GM12878 (cell line): Measurements from ENCODE around the gene LRP2BP. TPM values are rescaled to one million over a fixed set of nuclear protein-coding genes. Genes with fewer than 3 reads are reported as not detected.
"Not testable (repeated sequence)": the region's sequence is repeated elsewhere in the genome, so short reads cannot be mapped to it uniquely, and the experiment has no call there.

Source experiments
- ATAC-seq: fragments of 200-7000 bp; cut with Tn5 transposase; 3 replicates; pipeline ENCODE4 v1.9.1; 2020; ENCODE audit warnings: mild to moderate bottlenecking, moderate library complexity
- BruUV-seq: library from RNA; stranded (reverse); fragments of 400-500 nt; replicated peaks from 2 replicates; lab custom pipeline; 2021; lab: Mats Ljungman, UMichigan
- CTCF ChIA-PET: fragments of 300-600 bp; sonication (Branson Sonifier 250); formaldehyde crosslinking; extraction: SDS; loops from one replicate; lab custom pipeline; 2021; ENCODE audit warnings: inconsistent platforms; lab: Yijun Ruan, JAX
- POLR2A ChIA-PET: fragments of 350-600 bp; formaldehyde crosslinking; extraction: SDS; loops from one replicate; lab custom pipeline; 2021; ENCODE audit warnings: inconsistent platforms; lab: Charles Lee
- RAD21 ChIA-PET: fragments of 300-600 bp; sonication (Branson Sonifier 250); formaldehyde crosslinking; loops from one replicate; lab custom pipeline; 2023; ENCODE audit warnings: antibody characterized with exemption; ENCODE audit not compliant: unreplicated experiment; lab: Charles Lee
- SMC1A ChIA-PET: fragments of 300-600 bp; sonication (Branson Sonifier 250); formaldehyde crosslinking; loops from one replicate; lab custom pipeline; 2023; ENCODE audit not compliant: unreplicated experiment, uncharacterized antibody; lab: Charles Lee
- DNase-seq: peaks from one replicate; pipeline ENCODE4 v3.0.0-alpha.2; 2011; ENCODE audit warnings: low read depth, low spot score
- FAIRE-seq: peaks from 3 replicates; lab custom pipeline; 2011; peaks lifted over from hg19 to GRCh38; lab: Jason Lieb, UNC
- H2AFZ ChIP-seq: 2 replicates; pipeline ENCODE4 v1.6.0; 2011; ENCODE audit warnings: low read depth, low read length, control low read depth; ENCODE audit not compliant: control insufficient read depth
- H3K27ac ChIP-seq: 2 replicates; pipeline ENCODE4 v1.5.1; 2011; ENCODE audit warnings: control low read depth; ENCODE audit not compliant: control insufficient read depth, insufficient read depth
- H3K27me3 ChIP-seq, 2 experiments: replicated peaks in 1 of 2; 2 replicates each; pipeline versions ENCODE4 v1.6.0 to v1.6.1; 2011; ENCODE audit warnings: low read length in 1 of 2; ENCODE audit not compliant: control insufficient read depth in 2 of 2, insufficient read depth in 2 of 2
- H3K36me3 ChIP-seq, 2 experiments: 2 replicates each; pipeline ENCODE4 v1.5.1; 2011; ENCODE audit warnings: low read length in 1 of 2; ENCODE audit not compliant: control insufficient read depth in 2 of 2, insufficient read depth in 2 of 2
- H3K4me1 ChIP-seq: 2 replicates; pipeline ENCODE4 v1.6.1; 2011; ENCODE audit warnings: mild to moderate bottlenecking, low read length, moderate library complexity, mixed read lengths; ENCODE audit not compliant: control insufficient read depth, insufficient read depth
- H3K4me2 ChIP-seq: 2 replicates; pipeline ENCODE4 v1.6.0; 2011; ENCODE audit warnings: control low read depth; ENCODE audit not compliant: control insufficient read depth, insufficient read depth
- H3K4me3 ChIP-seq: fragments of 200-600 bp; sonication (generic); 2 replicates; pipeline ENCODE4 v1.5.1; 2016
- H3K79me2 ChIP-seq: 2 replicates; pipeline ENCODE4 v1.6.0; 2011; ENCODE audit warnings: low read length; ENCODE audit not compliant: control insufficient read depth, insufficient read depth
- H3K9ac ChIP-seq: 2 replicates; pipeline ENCODE4 v1.8.0; 2011; ENCODE audit warnings: low read length, control low read depth, mixed read lengths; ENCODE audit not compliant: control insufficient read depth, insufficient read depth
- H3K9me3 ChIP-seq: replicated peaks from 3 replicates; pipeline ENCODE4 v1.5.1; 2011; ENCODE audit warnings: mild to moderate bottlenecking, low read length; ENCODE audit not compliant: control insufficient read depth, insufficient read depth
- H4K20me1 ChIP-seq: 2 replicates; pipeline ENCODE4 v1.6.0; 2011; ENCODE audit not compliant: control insufficient read depth, insufficient read depth
- WGBS: methylation state at CpG from one replicate; pipeline ENCODE4 v1.1.6; 2016; ENCODE audit warnings: low lambda C conversion rate; ENCODE audit not compliant: insufficient replicate concordance, insufficient coverage; ENCODE audit errors: missing lambda C conversion rate; 5-methylcytosine and 5-hydroxymethylcytosine counted together
- in situ Hi-C: fragments of 300-500 bp; cut with MboI; formaldehyde crosslinking; loops from 9 replicates; pipeline ENCODE4 v1.14.3; 2018; ENCODE audit warnings: mixed read lengths
- intact Hi-C: fragments of 100-400 bp; cut with micrococcal nuclease; formaldehyde crosslinking; loops from one replicate; pipeline ENCODE4 v1.14.2; 2022; ENCODE audit not compliant: unreplicated experiment
- polyA plus RNA-seq, 11 experiments: library from polyadenylated mRNA; depleted of rRNA in 4 of 11; unstranded in 6 of 11; stranded (reverse) in 5 of 11; fragments of >200 nt; fragmentation: Nextera tagmentation in 4 of 11; fragmentation: Illumina TruSeq in 1 of 11; extraction: Ambion mirVana in 4 of 11; extraction: Trizol in 1 of 11; gene quantifications; 1 replicate in 1 of 11; 2 replicates in 10 of 11; pipeline versions ENCODE4 v1.2.1 to v1.2.3, GENCODE V29; 2011 to 2016; ENCODE audit warnings: inconsistent platforms in 2 of 11, missing spikeins in 2 of 11, low read depth in 1 of 11
- small RNA-seq: library from RNA; depleted of rRNA; stranded (forward); fragments of <200 nt; gene quantifications from one replicate; pipeline ENCODE3, GENCODE V24; 2014
- total RNA-seq, 4 experiments: library from RNA; depleted of rRNA in 3 of 4; stranded (reverse); fragments of >200 nt in 3 of 4; fragmentation: Illumina TruSeq in 1 of 4; extraction: Trizol in 1 of 4; gene quantifications; 2 replicates each; pipeline versions ENCODE4 v1.2.1 to v1.2.3, GENCODE V29; 2013 to 2021

LRP2BP gene
- total and polyA plus RNA-seq, 10 of the 15 experiments (the other 5 are each of a cell fraction or from before 2014, with no cell fraction given): 0.27 to 5.2 (median 1.0) TPM

DNA sequence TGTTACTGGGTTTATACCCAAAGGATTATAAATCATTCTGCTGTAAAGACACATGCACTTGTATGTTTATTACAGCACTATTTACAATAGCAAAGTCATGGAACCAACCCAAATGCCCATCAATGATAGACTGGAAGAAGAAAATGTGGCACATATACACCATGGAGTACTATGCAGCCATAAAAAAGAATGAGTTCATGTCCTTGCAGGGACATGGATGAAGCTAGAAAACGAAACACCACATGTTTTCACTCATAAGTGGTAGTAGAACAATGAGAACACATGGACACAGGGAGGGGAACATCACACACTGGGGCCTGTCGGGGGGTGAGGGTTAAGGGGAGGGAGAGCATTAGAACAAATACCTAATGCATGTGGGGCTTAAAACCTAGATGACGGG is 78.3 kb downstream of the LRP2BP start:
- H3K27me3 ChIP-seq, intact Hi-C loops, FAIRE-seq, H2AFZ ChIP-seq, H3K4me2 ChIP-seq, H4K20me1 ChIP-seq, CTCF ChIA-PET, H3K9me3 ChIP-seq, BruUV-seq, H3K27ac ChIP-seq, RAD21 ChIA-PET, H3K4me3 ChIP-seq, H3K9ac ChIP-seq, in situ Hi-C loops, ATAC-seq, DNase-seq, H3K4me1 ChIP-seq, H3K79me2 ChIP-seq: not testable (repeated sequence)
- WGBS: 78% methylated on average over 3 of the region's 3 CpGs
- SMC1A ChIA-PET: interaction anchor here (1.2 to 2.3 kb wide), 2 partner anchors 10 to 18 kb away, joined by 3 to 7 read pairs; no protein-coding TSS in a partner anchor
- POLR2A ChIA-PET: interaction anchor here (1.1 kb wide), 1 partner anchor 10 kb away, joined by 3 read pairs; no protein-coding TSS in a partner anchor
- H3K36me3 ChIP-seq: peaks cover 0 to 35% of the 10 kb centered on the region in 2 experiments; a peak in 3 of 4 replicates

Small RNAs within 50 kb of the gene (small RNA-seq; reads per million reads assigned to genes)
- gene RF00019: not detected

Other genes starting within 250 kb of the LRP2BP start
- gene CFAP97, start 191.9 kb downstream of the LRP2BP start, total RNA-seq (2014; rRNA removed): 27.2 and 34.2 TPM in 2 replicates
- gene CFAP97, start 191.9 kb downstream of the LRP2BP start, total RNA-seq (2014; rRNA removed; fragmentation: Illumina TruSeq; extraction: Trizol): 62.7 TPM in 2 replicates
- gene CFAP97, start 191.9 kb downstream of the LRP2BP start, total RNA-seq (2021): 49.1 and 50.4 TPM in 2 replicates
- gene CFAP97, start 191.9 kb downstream of the LRP2BP start, polyA plus RNA-seq (2011; rRNA removed): 29.9 and 43.1 TPM in 2 replicates
- gene CFAP97, start 191.9 kb downstream of the LRP2BP start, polyA plus RNA-seq (2014; fragmentation: Illumina TruSeq; extraction: Trizol): 48.9 and 64.2 TPM in 2 replicates
- 10 to 100 TPM; 27.2 to 47.5 TPM for gene CFAP97, start 191.9 kb downstream of the LRP2BP start, polyA plus RNA-seq (2014; fragmentation: Nextera tagmentation; extraction: Ambion mirVana)
- gene CFAP97, start 191.9 kb downstream of the LRP2BP start, polyA plus RNA-seq (2014; rRNA removed): 21.7 and 26.4 TPM in 2 replicates
- gene CFAP97, start 191.9 kb downstream of the LRP2BP start, polyA plus RNA-seq (2016; fragmentation: Nextera tagmentation; extraction: Ambion mirVana): 10 to 100 TPM; 48.5 to 50.8 TPM
- 82.0 and 107 TPM in 2 replicates for gene SNX25, start 186.3 kb downstream of the LRP2BP start, total RNA-seq (2014; rRNA removed)
- gene SNX25, start 186.3 kb downstream of the LRP2BP start, total RNA-seq (2014; rRNA removed; fragmentation: Illumina TruSeq; extraction: Trizol): 115 and 117 TPM in 2 replicates
- 106 and 108 TPM in 2 replicates for gene SNX25, start 186.3 kb downstream of the LRP2BP start, total RNA-seq (2021)
- gene SNX25, start 186.3 kb downstream of the LRP2BP start, polyA plus RNA-seq (2011; rRNA removed): 66.6 and 90.3 TPM in 2 replicates
- gene SNX25, start 186.3 kb downstream of the LRP2BP start, polyA plus RNA-seq (2014; fragmentation: Illumina TruSeq; extraction: Trizol): 93.0 and 116 TPM in 2 replicates
- gene SNX25, start 186.3 kb downstream of the LRP2BP start, polyA plus RNA-seq (2014; fragmentation: Nextera tagmentation; extraction: Ambion mirVana): 10 to 100 TPM; 19.6 to 27.8 TPM
- gene SNX25, start 186.3 kb downstream of the LRP2BP start, polyA plus RNA-seq (2014; rRNA removed): 49.6 and 59.1 TPM in 2 replicates
- gene SNX25, start 186.3 kb downstream of the LRP2BP start, polyA plus RNA-seq (2016; fragmentation: Nextera tagmentation; extraction: Ambion mirVana): 10 to 100 TPM; 11.2 to 47.1 TPM
- gene ANKRD37, start 917 bp upstream of the LRP2BP start, total RNA-seq (2014; rRNA removed): 21.0 and 26.8 TPM in 2 replicates
- 11.4 and 13.4 TPM in 2 replicates for gene ANKRD37, start 917 bp upstream of the LRP2BP start, total RNA-seq (2014; rRNA removed; fragmentation: Illumina TruSeq; extraction: Trizol)
- gene ANKRD37, start 917 bp upstream of the LRP2BP start, total RNA-seq (2021): 18.6 and 19.9 TPM in 2 replicates
- 67.9 and 80.1 TPM in 2 replicates for gene ANKRD37, start 917 bp upstream of the LRP2BP start, polyA plus RNA-seq (2011; rRNA removed)
- gene ANKRD37, start 917 bp upstream of the LRP2BP start, polyA plus RNA-seq (2014; fragmentation: Illumina TruSeq; extraction: Trizol): 9.9 and 10.6 TPM in 2 replicates
- gene ANKRD37, start 917 bp upstream of the LRP2BP start, polyA plus RNA-seq (2014; fragmentation: Nextera tagmentation; extraction: Ambion mirVana): 10 to 100 TPM; 24.1 to 24.2 TPM
- gene ANKRD37, start 917 bp upstream of the LRP2BP start, polyA plus RNA-seq (2014; rRNA removed): 23.5 and 32.2 TPM in 2 replicates
- gene ANKRD37, start 917 bp upstream of the LRP2BP start, polyA plus RNA-seq (2016; fragmentation: Nextera tagmentation; extraction: Ambion mirVana): 10 to 100 TPM; 52.1 to 57.3 TPM
- 31.6 and 35.9 TPM in 2 replicates for gene UFSP2, start 30.0 kb upstream of the LRP2BP start, total RNA-seq (2014; rRNA removed)
- 34.5 and 37.4 TPM in 2 replicates for gene UFSP2, start 30.0 kb upstream of the LRP2BP start, total RNA-seq (2014; rRNA removed; fragmentation: Illumina TruSeq; extraction: Trizol)
- gene UFSP2, start 30.0 kb upstream of the LRP2BP start, total RNA-seq (2021): 23.3 and 25.4 TPM in 2 replicates
- gene UFSP2, start 30.0 kb upstream of the LRP2BP start, polyA plus RNA-seq (2011; rRNA removed): 53.1 and 91.4 TPM in 2 replicates
- gene UFSP2, start 30.0 kb upstream of the LRP2BP start, polyA plus RNA-seq (2014; fragmentation: Illumina TruSeq; extraction: Trizol): 34.2 and 54.4 TPM in 2 replicates
- 10 to 100 TPM; 40.9 to 42.5 TPM for gene UFSP2, start 30.0 kb upstream of the LRP2BP start, polyA plus RNA-seq (2014; fragmentation: Nextera tagmentation; extraction: Ambion mirVana)
- 26.4 and 30.8 TPM in 2 replicates for gene UFSP2, start 30.0 kb upstream of the LRP2BP start, polyA plus RNA-seq (2014; rRNA removed)
- 10 to 100 TPM; 49.0 to 51.5 TPM for gene UFSP2, start 30.0 kb upstream of the LRP2BP start, polyA plus RNA-seq (2016; fragmentation: Nextera tagmentation; extraction: Ambion mirVana)
- gene CCDC110, start 75.8 kb upstream of the LRP2BP start, total RNA-seq (2014; rRNA removed): 0.85 and 1.4 TPM in 2 replicates
- 2.3 TPM in 2 replicates for gene CCDC110, start 75.8 kb upstream of the LRP2BP start, total RNA-seq (2014; rRNA removed; fragmentation: Illumina TruSeq; extraction: Trizol)
- gene CCDC110, start 75.8 kb upstream of the LRP2BP start, total RNA-seq (2021): 1.3 and 1.5 TPM in 2 replicates
- gene CCDC110, start 75.8 kb upstream of the LRP2BP start, polyA plus RNA-seq (2011; rRNA removed): 0.35 TPM in 1 of 2 replicates, not detected in the other
- gene CCDC110, start 75.8 kb upstream of the LRP2BP start, polyA plus RNA-seq (2014; fragmentation: Illumina TruSeq; extraction: Trizol): 1.3 and 2.1 TPM in 2 replicates
- gene CCDC110, start 75.8 kb upstream of the LRP2BP start, polyA plus RNA-seq (2014; fragmentation: Nextera tagmentation; extraction: Ambion mirVana): 1 to 10 TPM; 1.2 to 2.1 TPM
- 0.85 and 0.89 TPM in 2 replicates for gene CCDC110, start 75.8 kb upstream of the LRP2BP start, polyA plus RNA-seq (2014; rRNA removed)
- 1 to 10 TPM; 2.4 to 3.1 TPM for gene CCDC110, start 75.8 kb upstream of the LRP2BP start, polyA plus RNA-seq (2016; fragmentation: Nextera tagmentation; extraction: Ambion mirVana)
- gene PDLIM3, start 139.6 kb upstream of the LRP2BP start, total RNA-seq (2014; rRNA removed): not detected in 2 replicates
- gene PDLIM3, start 139.6 kb upstream of the LRP2BP start, total RNA-seq (2014; rRNA removed; fragmentation: Illumina TruSeq; extraction: Trizol): not detected in 2 replicates
- not detected in 2 replicates for gene PDLIM3, start 139.6 kb upstream of the LRP2BP start, total RNA-seq (2021)
- 0.08 and 0.10 TPM in 2 replicates for gene PDLIM3, start 139.6 kb upstream of the LRP2BP start, polyA plus RNA-seq (2011; rRNA removed)
- not detected in 2 replicates for gene PDLIM3, start 139.6 kb upstream of the LRP2BP start, polyA plus RNA-seq (2014; fragmentation: Illumina TruSeq; extraction: Trizol)
- under 1 TPM in 1 of 2 experiments, not detected in 1; 0.04 TPM for gene PDLIM3, start 139.6 kb upstream of the LRP2BP start, polyA plus RNA-seq (2014; fragmentation: Nextera tagmentation; extraction: Ambion mirVana)
- gene PDLIM3, start 139.6 kb upstream of the LRP2BP start, polyA plus RNA-seq (2014; rRNA removed): not detected in 2 replicates
- under 1 TPM in 1 of 2 experiments, not detected in 1; 0.43 TPM for gene PDLIM3, start 139.6 kb upstream of the LRP2BP start, polyA plus RNA-seq (2016; fragmentation: Nextera tagmentation; extraction: Ambion mirVana)